Measurements from ENCODE around the gene AQP7. TPM values are rescaled to one million over a fixed set of nuclear protein-coding genes. Genes with fewer than 3 reads are reported as not detected.
A peak's percentile ranks its signal among the peaks of the same experiment; 100 is the strongest.

AQP7 gene
- total RNA-seq, 1 donor from 2014 or later, result 5.0 TPM

GRCh38 chr9:33446240-33446945, 44.0 kb upstream of the AQP7 start:
- H3K4me3 Mint-ChIP-seq, result peak overlapping the region; percentile 86
- no peaks in the 10 kb centered on the region for H3K9me3 Mint-ChIP-seq
- H3K4me1 Mint-ChIP-seq (ENCODE audit: unreplicated experiment), result peaks cover 23% of the 10 kb centered on the region
- no peak for DNase-seq (ENCODE audit: extremely low spot score, unreplicated experiment)
- H3K27me3 Mint-ChIP-seq, result peaks cover 25% of the 10 kb centered on the region
- H3K27ac Mint-ChIP-seq, result peak overlapping the region; percentile 86
- no peaks in the 10 kb centered on the region for H3K36me3 Mint-ChIP-seq
- TF ChIP-seq CTCF (conservative IDR thresholded peaks at IDR 0.05), result no peak

GRCh38 chr9:33445389-33446239, 43.2 kb upstream of the AQP7 start:
- no peak for TF ChIP-seq CTCF (conservative IDR thresholded peaks at IDR 0.05)
- peaks cover 26% of the 10 kb centered on the region for H3K4me1 Mint-ChIP-seq (ENCODE audit: unreplicated experiment)
- no peaks in the 10 kb centered on the region for H3K36me3 Mint-ChIP-seq
- DNase-seq (ENCODE audit: extremely low spot score, unreplicated experiment), result no peak
- peaks cover 25% of the 10 kb centered on the region for H3K27me3 Mint-ChIP-seq
- peak overlapping the region; percentile 86 for H3K4me3 Mint-ChIP-seq
- no peaks in the 10 kb centered on the region for H3K9me3 Mint-ChIP-seq
- H3K27ac Mint-ChIP-seq, result peak overlapping the region; percentile 86

- Mint-ChIP-seq H3K27ac (no peak overlapping the region), H3K36me3 (no peaks in the 10 kb centered on the region), H3K4me1 (ENCODE audit: unreplicated experiment) (peaks cover 38% of the 10 kb centered on the region), H3K4me3 (no peak overlapping the region), H3K27me3 (peaks cover 25% of the 10 kb centered on the region), H3K9me3 (no peaks in the 10 kb centered on the region)
- TF ChIP-seq CTCF (conservative IDR thresholded peaks at IDR 0.05), result no peak
- DNase-seq (ENCODE audit: extremely low spot score, unreplicated experiment), result no peak
These were observed 41.2 kb upstream of the AQP7 start for GRCh38 chr9:33443464-33444154.

- Mint-ChIP-seq H3K9me3 (no peaks in the 10 kb centered on the region), H3K27me3 (peaks cover 20% of the 10 kb centered on the region), H3K4me1 (ENCODE audit: unreplicated experiment) (peaks cover 38% of the 10 kb centered on the region), H3K27ac (no peak overlapping the region), H3K4me3 (no peak overlapping the region), H3K36me3 (no peaks in the 10 kb centered on the region)
- no peak for TF ChIP-seq CTCF (conservative IDR thresholded peaks at IDR 0.05)
- DNase-seq (ENCODE audit: extremely low spot score, unreplicated experiment), result no peak
These were observed 40.7 kb upstream of the AQP7 start for GRCh38 chr9:33443047-33443446.

GRCh38 chr9:33442125-33442524, 39.8 kb upstream of the AQP7 start:
- H3K27ac Mint-ChIP-seq, result no peak overlapping the region
- peaks cover 34% of the 10 kb centered on the region for H3K4me1 Mint-ChIP-seq (ENCODE audit: unreplicated experiment)
- H3K36me3 Mint-ChIP-seq, result no peaks in the 10 kb centered on the region
- TF ChIP-seq CTCF (conservative IDR thresholded peaks at IDR 0.05), result no peak
- H3K27me3 Mint-ChIP-seq, result peaks cover 14% of the 10 kb centered on the region
- no peaks in the 10 kb centered on the region for H3K9me3 Mint-ChIP-seq
- DNase-seq (ENCODE audit: extremely low spot score, unreplicated experiment), result no peak
- H3K4me3 Mint-ChIP-seq, result no peak overlapping the region
